ENCODE measurements around the gene PLEKHG3.

DNA sequence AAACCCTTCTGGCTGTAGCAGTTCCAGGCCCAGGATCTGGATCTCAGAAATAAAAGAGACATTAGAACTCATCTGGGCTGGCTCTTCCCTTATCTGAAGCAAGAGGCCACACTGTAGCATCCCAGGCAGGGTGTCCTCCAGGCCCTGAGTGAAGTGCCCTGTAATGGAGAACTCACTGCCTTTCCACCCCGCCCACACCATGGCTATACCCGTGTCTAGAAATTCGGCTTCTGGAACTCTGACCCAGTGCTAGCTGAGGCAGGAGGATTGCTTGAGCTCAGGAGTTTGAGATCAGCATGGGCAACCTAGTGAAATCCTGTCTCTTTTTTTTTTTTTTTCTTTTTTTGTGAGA, 23.5 kb upstream of the PLEKHG3 start:
- no peak for TF ChIP-seq MTA3 (IDR thresholded peaks at IDR 0.05; ENCODE audit: borderline replicate concordance, low read length)
- TF ChIP-seq, protein P1, sequence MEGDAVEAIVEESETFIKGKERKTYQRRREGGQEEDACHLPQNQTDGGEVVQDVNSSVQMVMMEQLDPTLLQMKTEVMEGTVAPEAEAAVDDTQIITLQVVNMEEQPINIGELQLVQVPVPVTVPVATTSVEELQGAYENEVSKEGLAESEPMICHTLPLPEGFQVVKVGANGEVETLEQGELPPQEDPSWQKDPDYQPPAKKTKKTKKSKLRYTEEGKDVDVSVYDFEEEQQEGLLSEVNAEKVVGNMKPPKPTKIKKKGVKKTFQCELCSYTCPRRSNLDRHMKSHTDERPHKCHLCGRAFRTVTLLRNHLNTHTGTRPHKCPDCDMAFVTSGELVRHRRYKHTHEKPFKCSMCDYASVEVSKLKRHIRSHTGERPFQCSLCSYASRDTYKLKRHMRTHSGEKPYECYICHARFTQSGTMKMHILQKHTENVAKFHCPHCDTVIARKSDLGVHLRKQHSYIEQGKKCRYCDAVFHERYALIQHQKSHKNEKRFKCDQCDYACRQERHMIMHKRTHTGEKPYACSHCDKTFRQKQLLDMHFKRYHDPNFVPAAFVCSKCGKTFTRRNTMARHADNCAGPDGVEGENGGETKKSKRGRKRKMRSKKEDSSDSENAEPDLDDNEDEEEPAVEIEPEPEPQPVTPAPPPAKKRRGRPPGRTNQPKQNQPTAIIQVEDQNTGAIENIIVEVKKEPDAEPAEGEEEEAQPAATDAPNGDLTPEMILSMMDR (IDR thresholded peaks at IDR 0.05 in 2 of 3, conservative IDR thresholded peaks at IDR 0.05 in 1 of 3; ENCODE audit: control insufficient read depth in 2 of 3, extremely low read depth in 1 of 3, insufficient read depth in 1 of 3, low read depth in 3 of 3, low read length in 3 of 3), result no peak
- no peak for TF ChIP-seq NRF1 (conservative IDR thresholded peaks at IDR 0.05; ENCODE audit: low read depth, low read length)
- TF ChIP-seq CBFB (IDR thresholded peaks at IDR 0.05; ENCODE audit: low read depth), result no peak
- no peak for TF ChIP-seq POU2F2 (IDR thresholded peaks at IDR 0.05; ENCODE audit: borderline replicate concordance, low read depth, low read length)
- no peak for TF ChIP-seq NFYB (IDR thresholded peaks at IDR 0.05; ENCODE audit: insufficient read depth, low read depth, low read length)
- TF ChIP-seq TAF1 (IDR thresholded peaks at IDR 0.05; ENCODE audit: borderline replicate concordance, low read depth, low read length), result no peak
